Mesothelial cell of epicardium (in vitro differentiated cells): ENCODE measurements around the gene CLIP3. TPM values are rescaled to one million over a fixed set of nuclear protein-coding genes. Genes with fewer than 3 reads are reported as not detected.

Experiments used
- DNase-seq, 2 experiments: peaks; one replicate each; pipeline ENCODE4 v3.0.0; 2021; ENCODE audit warnings: low spot score in 2 of 2; ENCODE audit not compliant: unreplicated experiment in 2 of 2
- H3K27ac Mint-ChIP-seq: 2 replicates; pipeline ENCODE4 v1.8.0; 2021; ENCODE audit warnings: mixed read lengths
- H3K27me3 Mint-ChIP-seq: 2 replicates; pipeline ENCODE4 v1.8.0; 2021; ENCODE audit warnings: low read depth, mixed read lengths
- H3K36me3 Mint-ChIP-seq: 2 replicates; pipeline ENCODE4 v1.8.0; 2021; ENCODE audit warnings: mixed read lengths
- H3K4me1 Mint-ChIP-seq: 2 replicates; pipeline ENCODE4 v1.8.0; 2021; ENCODE audit warnings: mixed read lengths
- H3K4me3 Mint-ChIP-seq: 2 replicates; pipeline ENCODE4 v1.8.0; 2021; ENCODE audit warnings: mild to moderate bottlenecking, moderate library complexity, mixed read lengths
- H3K9me3 Mint-ChIP-seq: 2 replicates; pipeline ENCODE4 v1.8.0; 2021; ENCODE audit warnings: mixed read lengths
- total RNA-seq: library from RNA; stranded (reverse); gene quantifications from 3 replicates; pipeline ENCODE4 v1.2.1, GENCODE V29; 2021
- TF ChIP-seq, protein P1 (sequence below): fragments of 200-600 bp; sonication (generic); IDR thresholded peaks from one replicate; pipeline ENCODE4 v1.5.0; 2021; ENCODE audit warnings: antibody characterized with exemption; ENCODE audit not compliant: unreplicated experiment

CLIP3 gene
- total RNA-seq, 1 donor from 2014 or later: 59.0 TPM

DNA sequence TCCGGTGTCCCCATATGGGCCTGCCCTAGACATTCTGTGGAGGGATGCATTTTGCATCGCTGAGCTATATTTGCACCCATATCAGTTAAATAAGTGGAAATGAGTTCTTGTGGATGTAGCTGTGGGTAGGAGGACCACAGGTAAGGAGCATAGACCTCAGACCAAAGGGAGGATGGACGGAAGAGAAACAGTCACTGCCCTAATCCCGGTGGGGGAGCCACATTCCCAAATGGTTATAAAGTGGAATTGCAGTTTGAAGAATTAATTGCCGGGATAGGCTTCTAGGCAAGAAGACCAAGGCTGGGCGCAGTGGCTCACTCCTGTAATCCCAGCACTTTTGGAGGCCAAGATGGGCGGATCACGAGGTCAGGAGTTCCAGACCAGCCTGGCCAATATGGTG lies 35.9 kb downstream of the CLIP3 start:
- Mint-ChIP-seq H3K27ac (no peak overlapping the region), H3K27me3 (no peaks in the 10 kb centered on the region), H3K36me3 (peaks cover 2% of the 10 kb centered on the region), H3K9me3 (no peaks in the 10 kb centered on the region), H3K4me3 (peak overlapping the region; percentile 84), H3K4me1 (peaks cover 14% of the 10 kb centered on the region)
- DNase-seq: no peak
- TF ChIP-seq, protein P1, sequence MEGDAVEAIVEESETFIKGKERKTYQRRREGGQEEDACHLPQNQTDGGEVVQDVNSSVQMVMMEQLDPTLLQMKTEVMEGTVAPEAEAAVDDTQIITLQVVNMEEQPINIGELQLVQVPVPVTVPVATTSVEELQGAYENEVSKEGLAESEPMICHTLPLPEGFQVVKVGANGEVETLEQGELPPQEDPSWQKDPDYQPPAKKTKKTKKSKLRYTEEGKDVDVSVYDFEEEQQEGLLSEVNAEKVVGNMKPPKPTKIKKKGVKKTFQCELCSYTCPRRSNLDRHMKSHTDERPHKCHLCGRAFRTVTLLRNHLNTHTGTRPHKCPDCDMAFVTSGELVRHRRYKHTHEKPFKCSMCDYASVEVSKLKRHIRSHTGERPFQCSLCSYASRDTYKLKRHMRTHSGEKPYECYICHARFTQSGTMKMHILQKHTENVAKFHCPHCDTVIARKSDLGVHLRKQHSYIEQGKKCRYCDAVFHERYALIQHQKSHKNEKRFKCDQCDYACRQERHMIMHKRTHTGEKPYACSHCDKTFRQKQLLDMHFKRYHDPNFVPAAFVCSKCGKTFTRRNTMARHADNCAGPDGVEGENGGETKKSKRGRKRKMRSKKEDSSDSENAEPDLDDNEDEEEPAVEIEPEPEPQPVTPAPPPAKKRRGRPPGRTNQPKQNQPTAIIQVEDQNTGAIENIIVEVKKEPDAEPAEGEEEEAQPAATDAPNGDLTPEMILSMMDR: no peak

DNA sequence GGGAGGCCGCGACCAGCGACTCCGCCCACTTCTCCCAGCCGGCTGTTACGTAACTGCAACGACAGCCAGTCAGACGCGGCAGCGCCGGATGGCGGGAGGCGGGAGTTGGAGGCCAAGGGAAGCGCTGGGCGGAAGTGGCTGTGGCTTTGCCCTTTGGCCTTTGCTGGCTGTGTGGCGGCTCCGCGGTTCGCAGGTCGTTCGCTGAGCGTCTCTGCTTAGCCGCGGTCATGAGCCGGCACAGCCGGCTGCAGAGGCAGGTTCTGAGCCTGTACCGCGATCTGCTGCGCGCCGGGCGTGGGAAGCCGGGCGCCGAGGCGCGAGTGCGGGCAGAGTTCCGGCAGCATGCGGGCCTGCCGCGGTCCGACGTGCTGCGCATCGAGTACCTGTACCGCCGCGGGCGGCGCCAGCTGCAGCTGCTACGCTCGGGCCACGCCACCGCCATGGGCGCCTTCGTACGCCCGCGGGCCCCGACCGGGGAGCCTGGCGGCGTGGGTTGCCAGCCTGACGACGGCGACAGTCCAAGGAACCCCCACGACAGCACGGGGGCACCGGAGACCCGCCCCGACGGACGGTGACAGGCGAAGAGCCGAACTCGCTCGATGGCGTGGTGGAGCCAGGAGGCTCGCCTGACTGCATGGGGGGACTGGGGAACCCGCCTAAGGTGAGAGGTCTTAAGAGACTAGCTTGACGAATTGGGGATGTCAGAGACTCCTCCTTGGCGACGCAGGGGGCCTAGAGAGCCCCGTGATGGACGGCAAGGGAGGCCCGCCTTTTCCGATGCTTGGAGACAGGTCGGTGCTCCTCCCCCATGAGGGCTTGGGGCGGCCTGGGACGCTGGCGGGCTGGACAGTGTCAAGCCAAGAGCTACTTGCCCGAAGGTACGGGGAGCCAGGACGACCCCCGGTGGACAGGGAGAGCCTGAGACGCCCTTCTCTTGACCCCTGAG lies 37.4 kb downstream of the CLIP3 start, which contains the start of gene SDHAF1:
Gene SDHAF1 (plus strand): TSS at position 141 of the 946 bp plus-strand sequence. CDS start 87 bp downstream, at position 228.
- Mint-ChIP-seq H3K9me3 (no peaks in the 10 kb centered on the region), H3K4me1 (peaks cover 14% of the 10 kb centered on the region), H3K4me3 (peak within 1 kb of the TSS; percentile 84), H3K27ac (peak within 1 kb of the TSS; percentile 86), H3K27me3 (peaks cover under 1% of the 10 kb centered on the region), H3K36me3 (no peaks in the 10 kb centered on the region)
- peak; percentile 72 to 84 for DNase-seq
- TF ChIP-seq, protein P1: no peak

DNA sequence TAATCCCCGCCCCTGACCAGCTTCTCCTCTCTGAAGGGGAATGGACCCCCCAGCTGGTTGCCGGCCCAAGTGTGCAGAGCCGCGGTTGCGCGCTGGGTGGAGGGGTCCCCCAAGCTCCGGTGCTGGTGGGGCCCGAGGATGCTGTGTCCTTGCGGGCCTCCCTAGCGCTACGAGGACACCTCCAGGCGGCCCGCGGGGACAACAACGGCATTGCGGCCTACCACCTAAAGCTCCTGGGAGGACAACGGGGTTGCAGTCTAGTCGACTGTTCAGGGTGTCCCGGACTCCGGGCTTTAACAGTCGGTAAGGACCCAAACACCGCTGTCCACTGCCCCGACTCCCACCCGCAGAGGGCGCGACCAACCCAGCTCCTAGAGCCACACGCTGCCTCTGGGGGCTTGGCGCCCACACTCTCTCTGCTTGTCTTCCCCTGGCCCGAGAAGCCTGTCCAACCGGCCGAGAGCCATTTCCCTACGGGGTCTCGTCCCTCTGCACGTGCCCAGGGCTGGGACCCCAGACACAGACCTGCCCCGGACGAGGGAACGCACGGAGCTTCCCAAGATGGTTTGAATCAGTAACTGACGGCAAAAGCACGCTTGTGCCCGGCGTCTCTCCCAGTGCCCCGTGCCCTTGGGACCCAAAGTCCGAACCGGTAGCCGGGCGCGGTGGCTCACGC lies 38.6 kb downstream of the CLIP3 start:
- DNase-seq: no peak
- H3K4me3 Mint-ChIP-seq: peak overlapping the region; percentile 20
- no peaks in the 10 kb centered on the region for H3K9me3 Mint-ChIP-seq

DNA sequence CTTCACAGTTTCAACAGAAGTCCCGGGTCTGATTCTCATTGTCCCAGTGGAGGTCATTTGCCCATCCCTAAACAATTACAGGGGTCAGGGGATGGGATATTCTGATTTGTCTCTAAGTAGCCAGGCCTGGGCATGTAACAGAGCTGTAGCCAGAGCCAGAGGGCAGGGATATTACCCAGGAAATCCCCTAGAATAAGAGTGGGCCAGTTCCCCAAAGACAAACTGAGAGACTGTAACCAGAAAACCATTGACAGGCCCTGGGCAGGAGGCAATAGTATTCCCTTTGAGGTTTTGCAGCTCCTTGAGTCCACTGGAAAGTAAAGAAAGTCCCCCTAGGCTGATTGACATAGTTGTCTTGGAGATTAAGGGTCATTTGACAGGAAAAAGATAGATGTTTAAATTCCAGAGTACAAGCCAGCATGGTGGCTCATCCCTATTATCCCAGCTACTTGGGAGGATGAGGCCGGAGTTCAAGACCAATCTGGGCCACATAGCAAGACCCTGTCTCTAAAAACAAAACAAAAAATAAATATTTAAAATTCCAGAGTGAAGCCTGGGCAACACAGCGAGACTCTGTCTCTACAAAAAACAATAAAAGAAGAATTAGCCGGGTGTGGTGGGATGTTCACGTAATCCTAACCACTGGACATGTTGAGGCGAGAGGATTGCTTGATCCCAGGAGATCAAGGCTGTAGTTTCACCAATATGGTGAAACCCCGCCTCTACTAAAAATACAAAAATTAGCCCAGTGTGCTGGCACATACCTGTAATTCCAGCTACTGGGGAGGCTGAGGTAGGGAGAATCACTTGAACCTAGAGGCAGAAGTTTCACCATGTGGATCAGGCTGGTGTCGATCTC lies 39.5 kb downstream of the CLIP3 start:
- no peak overlapping the region for H3K4me3 Mint-ChIP-seq
- DNase-seq: no peak
- H3K36me3 Mint-ChIP-seq: no peaks in the 10 kb centered on the region
- peaks cover 14% of the 10 kb centered on the region for H3K4me1 Mint-ChIP-seq
- H3K27ac Mint-ChIP-seq: no peak overlapping the region
- TF ChIP-seq, protein P1: no peak
- H3K27me3 Mint-ChIP-seq: peaks cover 15% of the 10 kb centered on the region
- H3K9me3 Mint-ChIP-seq: no peaks in the 10 kb centered on the region

More for the DNA sequence above, 38.6 kb downstream of the CLIP3 start:
- Mint-ChIP-seq H3K36me3 (no peaks in the 10 kb centered on the region), H3K27me3 (peaks cover 6% of the 10 kb centered on the region), H3K27ac (no peak overlapping the region), H3K4me1 (peaks cover 14% of the 10 kb centered on the region)
- TF ChIP-seq, protein P1: no peak

DNA sequence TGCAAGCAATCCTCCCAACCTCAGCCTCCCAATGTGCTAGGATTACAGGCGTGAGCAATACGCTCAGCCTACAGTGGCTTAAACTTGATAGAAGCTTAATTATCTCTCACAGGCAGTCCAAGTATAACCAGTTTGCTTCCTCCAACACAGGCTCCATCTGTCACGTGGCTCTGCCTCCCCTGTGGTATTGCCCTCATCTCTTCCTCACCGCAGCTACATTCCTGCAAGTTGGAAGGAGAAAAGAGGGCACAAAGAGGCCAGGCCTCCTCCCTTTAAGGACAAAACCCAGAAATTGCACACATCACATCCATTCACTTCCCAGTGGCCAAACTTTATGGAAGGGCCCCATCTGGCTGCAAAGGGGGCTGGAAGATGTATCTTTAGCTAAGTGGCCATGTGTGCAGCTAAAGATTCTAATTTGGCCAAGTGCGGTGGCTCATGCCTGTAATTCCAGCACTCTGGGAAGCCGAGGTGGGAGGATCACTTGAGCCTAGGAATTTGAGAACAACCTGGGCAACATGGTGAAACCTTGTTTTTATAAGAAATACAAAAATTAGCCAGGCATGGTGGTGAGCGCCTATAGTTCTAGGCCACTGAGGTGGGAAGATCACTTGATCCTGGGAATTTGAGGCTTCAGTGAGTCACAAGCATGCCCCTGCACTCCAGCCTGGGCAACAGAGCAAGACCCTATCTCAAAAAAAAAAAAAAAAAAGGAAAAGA lies 40.8 kb downstream of the CLIP3 start:
- H3K4me1 Mint-ChIP-seq: peaks cover 15% of the 10 kb centered on the region
- H3K27ac Mint-ChIP-seq: no peak overlapping the region
- H3K9me3 Mint-ChIP-seq: no peaks in the 10 kb centered on the region
- TF ChIP-seq, protein P1: no peak
- no peaks in the 10 kb centered on the region for H3K36me3 Mint-ChIP-seq
- H3K4me3 Mint-ChIP-seq: no peak overlapping the region
- H3K27me3 Mint-ChIP-seq: peaks cover 28% of the 10 kb centered on the region
- no peak for DNase-seq
